ENCODE results near the gene RAN. TPM values are rescaled to one million over a fixed set of nuclear protein-coding genes. Genes with fewer than 3 reads are reported as not detected.

RAN gene
- total and polyA plus RNA-seq, 9 of the 15 experiments (the other 6 are each of a cell fraction or from before 2014, with no cell fraction given): 1,687 to 3,820 (median 2,300) TPM

- TF ChIP-seq CHD7 (IDR thresholded peaks at IDR 0.05; ENCODE audit: low read depth, low read length): no peak
- no peak for TF ChIP-seq ZFX (CRISPR knock-in tag; IDR thresholded peaks at IDR 0.05)
- TF ChIP-seq RBM15 (IDR thresholded peaks at IDR 0.05; ENCODE audit: insufficient read depth, low read length): no peak
- no peak for TF ChIP-seq KLF1 (tag; IDR thresholded peaks at IDR 0.05)
- TF ChIP-seq ZFP30 (CRISPR knock-in tag; IDR thresholded peaks at IDR 0.05; ENCODE audit: borderline replicate concordance): no peak
- TF ChIP-seq ATF2 (CRISPR knock-in tag; IDR thresholded peaks at IDR 0.05): no peak
- TF ChIP-seq ZBED1 (IDR thresholded peaks at IDR 0.05): no peak
- TF ChIP-seq ARID4B (CRISPR knock-in tag; IDR thresholded peaks at IDR 0.05): no peak
- TF ChIP-seq ZBTB17 (CRISPR knock-in tag; IDR thresholded peaks at IDR 0.05): no peak
- TF ChIP-seq ZNF3 (CRISPR knock-in tag; IDR thresholded peaks at IDR 0.05): no peak
Measured at GRCh38 chr12:130916241-130916911, 44.5 kb downstream of the RAN start (continued).

All from K562 (cell line).